ENCODE measurements around the gene ZNF473. TPM values are rescaled to one million over a fixed set of nuclear protein-coding genes. Genes with fewer than 3 reads are reported as not detected.

ZNF473 gene
- total and polyA plus RNA-seq, 2 of the 13 experiments (the other 11 are each of a cell fraction or from before 2014, with no cell fraction given): 5.8 to 11.9 TPM

- TF ChIP-seq ZNF646 (CRISPR knock-in tag; IDR thresholded peaks at IDR 0.05) (no peak), MAFK (conservative IDR thresholded peaks at IDR 0.05 in 1 of 2, IDR thresholded peaks at IDR 0.05 in 1 of 2; ENCODE audit: low read length in 2 of 2) (peak; percentile 19 to 22; a peak in 1 of 4 replicates), CBX5 (CRISPR knock-in tag; IDR thresholded peaks at IDR 0.05; ENCODE audit: borderline replicate concordance) (no peak), SOX13 (IDR thresholded peaks at IDR 0.05) (no peak), SOX13 (CRISPR knock-in tag; conservative IDR thresholded peaks at IDR 0.05 in 1 of 2, IDR thresholded peaks at IDR 0.05 in 1 of 2) (no peak), ZNF564 (CRISPR knock-in tag; IDR thresholded peaks at IDR 0.05) (no peak), SNAPC4 (CRISPR knock-in tag; IDR thresholded peaks at IDR 0.05) (no peak), HNF4A (CRISPR knock-in tag; IDR thresholded peaks at IDR 0.05) (peak; percentile 54), MAFF (IDR thresholded peaks at IDR 0.05; ENCODE audit: low read depth, low read length) (peak; percentile 27; the same call in 1 of the 2 replicates), NFATC3 (CRISPR knock-in tag; IDR thresholded peaks at IDR 0.05) (no peak), ATM (IDR thresholded peaks at IDR 0.05; ENCODE audit: borderline replicate concordance) (no peak), ATAD3A (CRISPR knock-in tag; IDR thresholded peaks at IDR 0.05) (no peak), ZNF263 (CRISPR knock-in tag; IDR thresholded peaks at IDR 0.05) (peak; percentile 78)
- TF ChIP-seq, protein P1, sequence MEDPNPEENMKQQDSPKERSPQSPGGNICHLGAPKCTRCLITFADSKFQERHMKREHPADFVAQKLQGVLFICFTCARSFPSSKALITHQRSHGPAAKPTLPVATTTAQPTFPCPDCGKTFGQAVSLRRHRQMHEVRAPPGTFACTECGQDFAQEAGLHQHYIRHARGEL (CRISPR knock-in tag; IDR thresholded peaks at IDR 0.05): no peak
Observed at GRCh38 chr19:50039968-50040367, 14.2 kb downstream of the ZNF473 start (continued).
